Activated gamma-delta T cell (primary cell): Measurements from ENCODE around the gene ALG6.
"Not testable (repeated sequence)": the region's sequence is repeated elsewhere in the genome, so short reads cannot be mapped to it uniquely, and the experiment has no call there.

ENCODE experiments used
- DNase-seq: peaks from one replicate; lab custom pipeline; 2025; lab: John Stamatoyannopoulos, UW

The ALG6 gene

GRCh38 chr1:63414691-63415365, 47.4 kb downstream of the ALG6 start:
- DNase-seq = no peak

- no peak for DNase-seq
These were observed 50.7 kb downstream of the ALG6 start for GRCh38 chr1:63418101-63418500.

GRCh38 chr1:63420746-63421145, 53.3 kb downstream of the ALG6 start:
- not testable (repeated sequence) for DNase-seq

GRCh38 chr1:63423649-63424048, 56.2 kb downstream of the ALG6 start:
- no peak for DNase-seq

- no peak for DNase-seq
These were observed 61.4 kb downstream of the ALG6 start for GRCh38 chr1:63428815-63429214.

GRCh38 chr1:63429281-63429680, 61.9 kb downstream of the ALG6 start:
- DNase-seq = no peak

- no peak for DNase-seq
These were observed 67.7 kb downstream of the ALG6 start for GRCh38 chr1:63435161-63435560.

GRCh38 chr1:63442141-63442475, 74.7 kb downstream of the ALG6 start:
- no peak for DNase-seq

- no peak for DNase-seq
These were observed 81.4 kb downstream of the ALG6 start for GRCh38 chr1:63448731-63449246.

- no peak for DNase-seq
These were observed 83.0 kb downstream of the ALG6 start for GRCh38 chr1:63450416-63450815.

- no peak for DNase-seq
These were observed 85.8 kb downstream of the ALG6 start for GRCh38 chr1:63453232-63453631.

- no peak for DNase-seq
These were observed 86.8 kb downstream of the ALG6 start for GRCh38 chr1:63454269-63454668.

GRCh38 chr1:63458750-63459149, 91.3 kb downstream of the ALG6 start:
- no peak for DNase-seq

- DNase-seq = no peak
These were observed 94.3 kb downstream of the ALG6 start for GRCh38 chr1:63461661-63462230.

GRCh38 chr1:63463248-63463647, 95.8 kb downstream of the ALG6 start:
- DNase-seq = no peak

GRCh38 chr1:63466181-63466580, 98.8 kb downstream of the ALG6 start:
- DNase-seq = no peak

GRCh38 chr1:63466759-63467158, 99.3 kb downstream of the ALG6 start:
- no peak for DNase-seq

GRCh38 chr1:63468683-63469082, 101.3 kb downstream of the ALG6 start:
- not testable (repeated sequence) for DNase-seq

- no peak for DNase-seq
These were observed 108.3 kb downstream of the ALG6 start for GRCh38 chr1:63475761-63476160.

GRCh38 chr1:63480057-63480456, 112.6 kb downstream of the ALG6 start:
- no peak for DNase-seq

GRCh38 chr1:63486629-63487028, 119.2 kb downstream of the ALG6 start:
- DNase-seq = no peak

GRCh38 chr1:63487336-63488065, 120.1 kb downstream of the ALG6 start:
- DNase-seq = no peak
